Neuronal stem cell (in vitro differentiated cells): ENCODE results near the gene TRAK2.

Experiments
- DNase-seq: peaks from one replicate; pipeline ENCODE4 v3.0.0-alpha.2; 2013; ENCODE audit warnings: low spot score
- H2AFZ ChIP-seq: one replicate; pipeline ENCODE4 v1.6.1; 2013; ENCODE audit warnings: mild to moderate bottlenecking, low read length, inconsistent platforms
- H2AK5ac ChIP-seq: 2 replicates; pipeline ENCODE4 v1.6.1; 2013; ENCODE audit warnings: low read depth, mild to moderate bottlenecking, inconsistent platforms, low read length, moderate library complexity, mixed read lengths
- H2BK120ac ChIP-seq: 2 replicates; pipeline ENCODE4 v1.6.1; 2013; ENCODE audit warnings: low read depth, mild to moderate bottlenecking, inconsistent platforms, low read length, moderate library complexity, mixed read lengths
- H2BK12ac ChIP-seq: one replicate; pipeline ENCODE4 v1.6.1; 2013; ENCODE audit warnings: low read length, inconsistent platforms
- H2BK15ac ChIP-seq: 2 replicates; pipeline ENCODE4 v1.6.1; 2013; ENCODE audit warnings: mild to moderate bottlenecking, low read length, inconsistent platforms, mixed read lengths
- H2BK5ac ChIP-seq: one replicate; pipeline ENCODE4 v1.6.1; 2013; ENCODE audit warnings: inconsistent platforms, mild to moderate bottlenecking, low read length, moderate library complexity
- H3K14ac ChIP-seq: one replicate; pipeline ENCODE4 v1.6.1; 2013; ENCODE audit warnings: low read length, inconsistent platforms
- H3K18ac ChIP-seq: 2 replicates; pipeline ENCODE4 v1.6.1; 2013; ENCODE audit warnings: low read length, inconsistent platforms
- H3K23ac ChIP-seq: 2 replicates; pipeline ENCODE4 v1.6.1; 2013; ENCODE audit warnings: low read depth, mild to moderate bottlenecking, mixed read lengths, low read length, inconsistent platforms; ENCODE audit not compliant: poor library complexity
- H3K27ac ChIP-seq: replicated peaks from 3 replicates; pipeline ENCODE4 v1.5.1; 2013; ENCODE audit warnings: low read length, inconsistent platforms
- H3K27me3 ChIP-seq, 3 experiments: 2 replicates each; pipeline ENCODE4 v1.6.1; 2013; ENCODE audit warnings: low read length in 3 of 3, mild to moderate bottlenecking in 2 of 3, inconsistent platforms in 1 of 3, low read depth in 1 of 3, mixed read lengths in 1 of 3, moderate library complexity in 1 of 3; ENCODE audit not compliant: control insufficient read depth in 3 of 3, insufficient read depth in 3 of 3
- H3K36me3 ChIP-seq, 2 donors: replicated peaks in 1 of 2; 2 replicates each; pipeline ENCODE4 v1.6.1; 2013; ENCODE audit warnings: low read length in 2 of 2; ENCODE audit not compliant: control insufficient read depth in 2 of 2, insufficient read depth in 2 of 2
- H3K4ac ChIP-seq: 2 replicates; pipeline ENCODE4 v1.6.1; 2013; ENCODE audit warnings: inconsistent platforms, mild to moderate bottlenecking, low read length, moderate library complexity
- H3K4me1 ChIP-seq, 2 donors: 1 replicate in 1 of 2; 2 replicates in 1 of 2; pipeline ENCODE4 v1.6.1; 2013; ENCODE audit warnings: low read length in 2 of 2, low read depth in 1 of 2; ENCODE audit not compliant: control insufficient read depth in 2 of 2, insufficient read depth in 1 of 2
- H3K4me2 ChIP-seq: one replicate; pipeline ENCODE4 v1.6.1; 2013; ENCODE audit warnings: mild to moderate bottlenecking, low read length, inconsistent platforms; ENCODE audit not compliant: insufficient read depth, poor library complexity, severe bottlenecking
- H3K4me3 ChIP-seq, 2 donors: 2 replicates each; pipeline ENCODE4 v1.5.1; 2013; ENCODE audit warnings: low read length in 2 of 2, mild to moderate bottlenecking in 2 of 2, inconsistent platforms in 1 of 2, moderate library complexity in 1 of 2
- H3K79me1 ChIP-seq: one replicate; pipeline ENCODE4 v1.6.1; 2013; ENCODE audit warnings: low read depth, mild to moderate bottlenecking, inconsistent platforms, low read length, moderate library complexity
- H3K9ac ChIP-seq: one replicate; pipeline ENCODE4 v1.6.1; 2013; ENCODE audit warnings: mild to moderate bottlenecking, low read depth, low read length, inconsistent platforms; ENCODE audit not compliant: poor library complexity
- H3K9me3 ChIP-seq, 2 donors: replicated peaks in 1 of 2; 2 replicates each; pipeline versions ENCODE3 to v1.6.1; 2013; ENCODE audit warnings: low read length in 2 of 2, mild to moderate bottlenecking in 2 of 2, inconsistent platforms in 1 of 2, low read depth in 1 of 2, mixed read lengths in 1 of 2, moderate library complexity in 1 of 2; ENCODE audit not compliant: control insufficient read depth in 2 of 2, insufficient read depth in 1 of 2
- H4K8ac ChIP-seq: one replicate; pipeline ENCODE4 v1.6.1; 2013; ENCODE audit warnings: low read depth, mild to moderate bottlenecking, inconsistent platforms, low read length, moderate library complexity
- H4K91ac ChIP-seq: one replicate; pipeline ENCODE4 v1.6.1; 2013; ENCODE audit warnings: low read length, low read depth, mild to moderate bottlenecking, inconsistent platforms; ENCODE audit not compliant: poor library complexity
- WGBS, 2 donors: extraction: QIAGEN DNeasy Blood & Tissue Kit; methylation state at CpG; one replicate each; pipeline ENCODE4 v1.1.7; 2013; ENCODE audit warnings: missing lambda C conversion rate in 2 of 2, mixed read lengths in 1 of 2; ENCODE audit not compliant: insufficient read length in 2 of 2, insufficient replicate concordance in 1 of 2; ENCODE audit errors: extremely low coverage in 2 of 2; 5-methylcytosine and 5-hydroxymethylcytosine counted together

Gene TRAK2

DNA sequence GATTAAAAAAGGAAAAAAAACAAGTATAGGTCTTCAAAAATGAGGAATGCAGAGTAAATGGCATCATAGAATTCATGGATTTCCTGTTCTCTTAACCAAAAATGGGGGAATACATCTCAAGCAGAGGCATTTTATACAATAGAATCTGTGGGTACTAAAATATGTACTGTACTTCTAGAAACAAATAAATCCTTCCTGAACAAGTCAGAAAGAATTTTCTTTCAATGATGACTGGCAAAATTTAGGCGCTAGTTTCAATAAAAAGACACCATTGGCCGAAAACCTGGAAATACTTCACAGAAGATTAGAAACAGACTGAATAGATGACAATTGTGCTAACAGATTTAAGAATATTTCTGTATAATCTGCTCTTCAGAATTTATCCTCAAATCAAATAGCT is 15.1 kb downstream of the TRAK2 start:
- no peak overlapping the region for H2AK5ac ChIP-seq
- H3K4me1 ChIP-seq = peaks cover 0 to 7% of the 10 kb centered on the region in 2 donors
- H3K23ac ChIP-seq = no peak overlapping the region
- H3K9ac ChIP-seq = no peak overlapping the region
- no peak overlapping the region for H2BK5ac ChIP-seq
- H3K36me3 ChIP-seq = no peaks in the 10 kb centered on the region
- no peak overlapping the region for H2BK120ac ChIP-seq
- no CpG with 5 or more reads among the region's 2 CpGs for WGBS, 2 donors
- H3K27me3 ChIP-seq = no peaks in the 10 kb centered on the region
- peaks cover 0 to 6% of the 10 kb centered on the region in 2 donors for H3K9me3 ChIP-seq
- H3K14ac ChIP-seq = no peak overlapping the region
- no peak overlapping the region for H3K4ac ChIP-seq
- DNase-seq = no peak
- H2AFZ ChIP-seq = no peak overlapping the region
- H3K4me2 ChIP-seq = no peak overlapping the region
- H4K91ac ChIP-seq = no peak overlapping the region
- H3K4me3 ChIP-seq = no peak overlapping the region
- H3K79me1 ChIP-seq = no peaks in the 10 kb centered on the region
- no peak overlapping the region for H4K8ac ChIP-seq
- no peak overlapping the region for H3K27ac ChIP-seq
- no peak overlapping the region for H2BK15ac ChIP-seq
- H2BK12ac ChIP-seq = no peak overlapping the region
- H3K18ac ChIP-seq = no peak overlapping the region

DNA sequence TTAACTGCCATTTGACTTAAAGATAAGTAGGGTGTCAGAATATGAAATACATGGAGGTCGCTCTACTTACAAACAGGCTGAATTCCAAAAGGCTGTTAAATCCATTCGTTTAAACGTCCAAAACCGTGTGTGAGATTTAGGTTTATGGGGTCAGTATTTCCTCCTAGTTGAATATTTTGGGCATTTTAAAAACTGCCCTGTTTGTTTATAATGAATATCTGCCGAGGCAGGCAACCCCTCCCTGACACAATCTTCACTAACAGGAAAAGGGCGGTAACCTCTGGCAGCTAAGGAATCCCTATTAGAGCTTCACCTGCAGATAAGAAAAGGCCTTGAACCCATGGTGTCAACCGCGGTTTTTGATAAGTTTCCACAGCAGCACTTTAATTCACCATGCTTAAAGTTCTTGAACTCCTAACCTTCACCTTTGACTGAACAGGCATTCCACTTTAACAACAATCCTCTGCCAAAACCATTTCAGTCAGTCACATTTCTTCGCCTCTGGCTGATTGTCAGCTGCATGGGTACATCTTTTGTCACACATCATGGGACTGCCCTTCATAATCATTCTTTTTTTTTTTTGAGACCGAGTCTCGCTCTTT is 17.8 kb downstream of the TRAK2 start:
- no peak overlapping the region for H4K91ac ChIP-seq
- no peak overlapping the region for H3K9ac ChIP-seq
- peaks cover 0 to 7% of the 10 kb centered on the region in 2 donors for H3K4me1 ChIP-seq
- no peak overlapping the region for H2BK15ac ChIP-seq
- H4K8ac ChIP-seq = no peak overlapping the region
- no peak overlapping the region for H3K27ac ChIP-seq
- no peak overlapping the region for H3K4me3 ChIP-seq
- H3K79me1 ChIP-seq = no peaks in the 10 kb centered on the region
- no peak overlapping the region for H2BK120ac ChIP-seq
- H3K4ac ChIP-seq = no peak overlapping the region
- H3K23ac ChIP-seq = no peak overlapping the region
- H3K36me3 ChIP-seq = no peaks in the 10 kb centered on the region
- no peak overlapping the region for H2AK5ac ChIP-seq
- no peak overlapping the region for H2BK12ac ChIP-seq
- H2AFZ ChIP-seq = no peak overlapping the region
- no peaks in the 10 kb centered on the region for H3K27me3 ChIP-seq
- no peak for DNase-seq
- H3K14ac ChIP-seq = no peak overlapping the region
- H2BK5ac ChIP-seq = no peak overlapping the region
- WGBS, 2 donors = no CpG with 5 or more reads among the region's 11 CpGs
- H3K9me3 ChIP-seq = peaks cover 2 to 11% of the 10 kb centered on the region in 2 donors
- no peak overlapping the region for H3K4me2 ChIP-seq
- no peak overlapping the region for H3K18ac ChIP-seq

DNA sequence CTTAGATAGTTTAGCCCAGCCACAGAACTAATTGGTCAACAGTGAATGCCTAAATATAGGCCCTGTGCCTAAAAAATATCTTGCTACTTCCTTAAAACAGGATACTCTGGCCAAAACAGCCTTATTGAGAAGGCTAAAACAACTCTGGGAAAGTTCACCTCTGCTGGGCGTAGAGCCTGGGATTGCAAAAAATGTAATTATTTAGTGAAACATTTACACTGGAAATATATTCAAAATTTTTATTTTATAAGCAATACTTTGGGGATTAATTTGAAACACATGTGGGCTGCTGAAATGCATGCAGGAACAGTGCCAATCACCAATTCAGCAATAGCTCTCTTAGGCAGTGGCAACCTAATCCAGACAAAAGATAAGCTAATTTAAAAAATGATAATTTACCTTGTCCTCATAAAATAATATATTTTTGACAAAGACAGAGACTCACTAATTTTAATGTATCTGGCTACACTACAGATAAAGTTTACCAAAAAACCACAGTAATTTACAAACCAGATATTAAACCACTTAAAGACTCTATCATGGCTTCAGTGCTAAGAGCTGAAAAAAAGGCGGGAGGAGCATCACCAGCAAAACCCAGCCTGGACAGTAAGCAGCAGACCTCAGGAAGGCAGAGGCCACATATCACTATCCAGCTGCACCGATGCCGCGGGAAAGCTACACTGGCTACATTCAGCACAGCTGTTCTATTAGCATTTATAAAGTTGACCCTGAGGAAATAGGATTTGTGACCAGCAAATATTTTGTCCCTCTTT is 18.5 kb downstream of the TRAK2 start:
- H3K27ac ChIP-seq = no peak overlapping the region

DNA sequence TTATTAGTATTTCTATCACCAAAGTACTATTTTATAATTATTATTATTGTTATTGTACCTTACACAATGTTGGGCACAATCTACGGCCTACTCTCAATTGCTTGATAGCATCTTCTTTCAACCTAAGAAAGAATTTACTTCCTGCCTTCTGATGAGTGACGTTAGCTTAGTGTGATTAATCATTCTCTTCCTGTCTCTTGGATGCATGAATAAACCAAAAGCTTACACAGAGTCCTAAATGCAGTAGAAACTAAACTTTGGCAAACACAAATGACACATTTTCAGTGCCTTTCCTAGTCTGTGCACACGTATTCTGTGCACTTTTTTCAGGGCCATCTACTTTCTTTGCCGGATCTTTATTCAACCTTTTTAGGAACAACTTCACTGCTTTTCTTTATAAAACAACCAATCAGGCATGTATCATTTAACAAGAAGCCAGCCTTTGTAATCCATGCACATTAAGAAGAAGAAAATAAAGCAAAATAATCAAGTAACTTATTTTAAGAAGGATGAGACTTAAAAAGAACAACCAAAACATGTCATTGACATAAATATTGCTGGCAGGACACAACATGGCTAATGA is 19.1 kb downstream of the TRAK2 start:
- no peak overlapping the region for H2AK5ac ChIP-seq
- H4K91ac ChIP-seq = no peak overlapping the region
- H3K36me3 ChIP-seq = no peaks in the 10 kb centered on the region
- H3K4ac ChIP-seq = no peak overlapping the region
- no peak overlapping the region for H2BK12ac ChIP-seq
- H3K4me1 ChIP-seq = peaks cover 0 to 7% of the 10 kb centered on the region in 2 donors
- H3K27ac ChIP-seq = no peak overlapping the region
- H3K27me3 ChIP-seq = no peaks in the 10 kb centered on the region
- no peak for DNase-seq
- H3K4me2 ChIP-seq = no peak overlapping the region
- no peaks in the 10 kb centered on the region for H3K79me1 ChIP-seq
- peaks cover 2 to 11% of the 10 kb centered on the region in 2 donors for H3K9me3 ChIP-seq
- H4K8ac ChIP-seq = no peak overlapping the region
- no peak overlapping the region for H2BK15ac ChIP-seq
- no CpG with 5 or more reads among the region's 4 CpGs for WGBS, 2 donors
- no peak overlapping the region for H2BK120ac ChIP-seq
- H2BK5ac ChIP-seq = no peak overlapping the region
- H3K4me3 ChIP-seq = no peak overlapping the region
- no peak overlapping the region for H3K9ac ChIP-seq
- no peak overlapping the region for H3K18ac ChIP-seq
- no peak overlapping the region for H3K14ac ChIP-seq
- H3K23ac ChIP-seq = no peak overlapping the region
- H2AFZ ChIP-seq = no peak overlapping the region

More for the DNA sequence above, 18.5 kb downstream of the TRAK2 start:
- Histone ChIP-seq H3K4me3 (no peak overlapping the region), H2AK5ac (no peak overlapping the region), H3K23ac (no peak overlapping the region), H2AFZ (no peak overlapping the region), H4K8ac (no peak overlapping the region), H2BK120ac (no peak overlapping the region), H3K4ac (no peak overlapping the region), H3K14ac (no peak overlapping the region), H2BK5ac (no peak overlapping the region), H3K4me1 (peaks cover 0 to 7% of the 10 kb centered on the region in 2 donors), H2BK12ac (no peak overlapping the region), H4K91ac (no peak overlapping the region), H3K27me3 (no peaks in the 10 kb centered on the region), H3K4me2 (no peak overlapping the region), H2BK15ac (no peak overlapping the region), H3K9ac (no peak overlapping the region), H3K79me1 (no peaks in the 10 kb centered on the region), H3K18ac (no peak overlapping the region), H3K9me3 (peaks cover 2 to 11% of the 10 kb centered on the region in 2 donors), H3K36me3 (no peaks in the 10 kb centered on the region)
- WGBS, 2 donors = no CpG with 5 or more reads among the region's 5 CpGs
- DNase-seq = no peak
